OCI-LY3 (cell line): ENCODE data around the gene ADAMTS15.

Experiments
- CTCF ChIP-seq: fragments of 200-600, 300-600 bp; sonication (generic); IDR thresholded peaks from 2 replicates; pipeline ENCODE4 v1.5.1; 2014; ENCODE audit warnings: antibody characterized with exemption, low read length, low read depth
- EZH2phosphoT487 ChIP-seq: fragments of 200-600 bp; shearing (Covaris generic); IDR thresholded peaks from 2 replicates; pipeline ENCODE4 v1.6.1; 2018; ENCODE audit warnings: antibody characterized with exemption, mixed run types, low read depth

- TF ChIP-seq CTCF (no peak), EZH2phosphoT487 (no peak)
Observed at GRCh38 chr11:130459521-130459920, 11.1 kb downstream of the ADAMTS15 start.
